Pons (tissue), 1 donor: Measurements from ENCODE around the gene HTR1A.

Source experiments
- DNase-seq: peaks from one replicate; pipeline ENCODE4 v3.0.0-alpha.2; 2016; ENCODE audit warnings: low spot score

The HTR1A gene

DNA sequence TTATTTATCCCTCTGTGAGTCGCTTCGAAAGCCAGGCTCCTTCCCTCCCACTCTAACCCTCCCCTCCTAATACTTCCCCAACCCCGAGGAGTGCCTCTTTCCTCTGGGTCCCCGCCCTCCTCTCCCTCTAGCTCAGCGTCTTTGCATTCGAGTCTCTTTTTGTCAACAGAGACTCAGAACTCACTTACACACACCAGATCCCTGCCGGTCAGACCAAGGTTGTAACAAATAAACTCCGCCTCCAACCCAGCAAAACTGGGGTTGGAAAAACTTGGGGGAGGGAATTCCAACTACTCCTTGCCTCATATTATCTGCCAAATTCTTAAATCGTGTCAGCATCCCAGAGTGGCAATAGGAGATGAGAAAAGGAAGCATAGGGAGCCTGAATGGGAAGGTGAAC is at the start of gene HTR1A:
Gene HTR1A, minus strand, starts transcription at position 167 of the 400 bp plus-strand sequence. CDS start 726 bp downstream, outside the sequence.
- no peak for DNase-seq

DNA sequence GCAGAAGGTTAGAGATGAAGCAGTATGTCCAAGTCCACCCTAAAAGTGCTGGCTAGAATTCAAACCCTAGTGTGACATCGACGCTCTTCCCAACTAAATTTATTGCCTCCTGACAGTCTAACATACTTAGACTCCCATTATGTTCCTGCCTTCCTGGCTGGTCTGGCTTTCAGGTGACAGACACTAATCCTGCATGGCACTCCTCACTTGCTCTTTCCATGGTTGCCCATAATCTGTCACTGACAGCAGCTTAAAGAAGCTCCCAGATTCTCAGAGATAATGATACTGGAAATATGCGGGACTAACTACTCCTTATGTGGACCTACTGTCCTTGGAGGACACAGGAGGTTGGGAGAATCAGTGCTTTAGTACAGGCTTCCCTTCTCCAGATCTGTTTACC is 41.7 kb upstream of the HTR1A start:
- no peak for DNase-seq

DNA sequence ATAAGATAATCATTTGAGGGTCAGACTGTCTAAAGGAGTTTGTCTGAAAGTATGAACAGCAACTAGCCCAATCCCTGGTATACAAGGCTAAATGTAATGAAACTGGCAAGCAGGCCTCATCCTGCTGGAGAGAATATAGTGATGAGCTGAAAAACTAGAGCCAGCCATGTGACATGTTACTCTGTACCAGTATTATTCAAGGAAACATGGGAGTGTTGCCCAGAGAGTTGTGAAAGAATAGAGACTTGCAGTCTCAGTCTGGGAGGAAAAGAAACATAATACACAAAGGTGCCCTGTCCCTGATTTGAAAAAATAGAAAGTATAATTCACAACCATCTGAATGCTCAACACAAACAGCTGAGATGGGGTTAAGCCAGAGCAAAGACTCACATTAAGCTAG is 37.9 kb upstream of the HTR1A start:
- peak; percentile 88 for DNase-seq

GRCh38 chr5:63987053-63987452 is 24.8 kb upstream of the HTR1A start:
- DNase-seq = no peak

DNA sequence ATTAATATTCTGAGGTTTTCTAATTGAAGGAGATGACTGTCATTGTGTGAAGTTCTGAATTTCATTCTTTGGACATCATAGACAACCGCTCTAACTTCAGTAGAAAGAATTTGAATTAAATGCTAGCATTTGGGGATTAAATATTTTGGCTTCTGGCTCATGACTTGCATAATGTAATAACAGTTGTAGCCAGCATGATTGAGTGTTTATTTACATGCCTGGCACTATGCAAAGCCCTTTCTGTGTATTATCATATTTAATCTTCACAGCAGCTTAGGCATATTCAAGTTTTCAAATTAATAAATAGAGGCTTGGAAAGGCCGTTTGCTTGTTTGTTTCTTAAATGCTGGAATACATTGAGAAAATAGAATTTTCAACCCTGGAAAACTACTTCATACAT is 19.6 kb upstream of the HTR1A start:
- DNase-seq = no peak

- peak; percentile 23 for DNase-seq
Measured at GRCh38 chr5:63963926-63964325, 1.7 kb upstream of the HTR1A start.

- DNase-seq = peak; percentile 86
Measured at GRCh38 chr5:63963080-63963735, 963 bp upstream of the HTR1A start.

GRCh38 chr5:63961598-63962161 is 565 bp downstream of the HTR1A start:
- no peak for DNase-seq

DNA sequence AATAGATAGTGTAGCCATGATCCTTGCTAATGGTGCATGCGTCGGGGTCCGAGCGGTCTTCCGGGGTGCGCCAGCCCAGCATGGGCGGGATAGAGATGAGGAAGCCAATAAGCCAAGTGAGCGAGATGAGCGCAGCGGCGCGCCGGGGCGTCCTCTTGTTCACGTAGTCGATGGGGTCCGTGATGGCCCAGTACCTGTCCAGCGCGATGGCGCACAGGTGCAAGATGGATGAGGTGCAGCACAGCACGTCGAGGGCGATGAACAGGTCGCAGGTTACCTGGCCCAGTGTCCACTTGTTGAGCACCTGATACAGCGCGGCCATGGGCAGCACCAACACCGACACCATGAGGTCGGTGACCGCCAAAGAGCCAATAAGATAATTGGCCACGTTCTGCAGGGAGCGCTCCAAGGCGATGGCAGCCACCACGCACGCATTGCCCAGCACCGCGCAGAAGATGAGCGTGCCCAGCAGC is 1.1 kb downstream of the HTR1A start:
- no peak for DNase-seq

DNA sequence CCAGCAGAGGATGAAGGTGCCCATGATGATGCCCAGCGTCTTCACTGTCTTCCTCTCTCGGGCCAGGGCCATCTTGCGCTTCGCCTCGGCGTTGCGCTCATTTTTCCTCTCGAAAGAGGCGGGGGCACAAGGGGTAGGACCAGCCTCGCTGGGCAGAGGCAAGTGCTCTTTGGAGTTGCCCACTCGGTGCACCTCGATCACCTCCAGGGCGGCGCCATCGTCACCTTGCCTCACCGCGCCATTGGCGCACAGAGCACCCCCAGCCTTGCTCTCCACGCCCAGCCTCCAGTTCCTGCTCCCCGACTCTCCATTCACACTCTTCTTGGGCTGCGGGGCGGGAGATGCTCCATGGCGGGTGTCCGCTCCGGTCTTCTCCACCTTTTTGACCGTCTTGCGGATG is 1.6 kb downstream of the HTR1A start:
- no peak for DNase-seq

DNA sequence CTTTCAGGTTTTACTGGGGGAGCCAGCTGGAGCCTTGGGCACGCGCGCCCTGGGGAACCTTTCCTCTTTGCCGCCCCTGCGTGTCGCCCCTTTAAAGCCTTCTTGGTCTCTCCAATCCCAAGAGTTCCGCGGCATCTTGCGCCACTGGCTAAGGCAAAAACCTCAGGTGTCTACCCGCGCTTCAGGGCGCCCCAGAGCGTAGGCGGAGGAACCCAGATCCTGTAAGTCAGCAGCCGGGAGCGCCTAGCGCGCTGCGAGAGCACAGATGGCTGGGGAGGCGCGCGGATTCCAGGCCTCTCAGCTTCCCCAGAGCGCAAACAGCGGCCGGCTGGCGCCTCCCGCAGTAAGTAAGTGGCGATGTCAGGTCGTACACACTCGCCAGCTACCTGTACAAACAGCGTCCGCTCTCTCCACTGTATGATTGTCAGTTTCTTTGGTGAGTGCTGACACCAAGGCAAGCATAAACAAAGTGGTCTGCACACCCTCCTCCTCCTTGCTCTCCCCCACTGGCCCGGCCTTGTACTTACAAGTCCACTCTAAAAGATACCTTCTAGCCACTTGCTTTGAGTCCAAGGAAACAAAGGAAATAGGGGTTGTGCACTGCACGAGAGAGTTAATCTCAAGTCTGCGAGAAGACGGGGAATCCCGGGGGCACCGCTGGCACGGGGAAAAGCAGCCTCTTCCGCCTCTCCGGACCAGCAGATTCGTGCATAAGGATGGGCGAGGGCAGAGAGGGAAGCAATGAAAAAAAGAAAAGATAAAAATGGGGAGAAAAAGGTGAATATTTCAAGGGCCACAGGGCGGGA is 2.9 kb downstream of the HTR1A start:
- DNase-seq = peak; percentile 38

DNA sequence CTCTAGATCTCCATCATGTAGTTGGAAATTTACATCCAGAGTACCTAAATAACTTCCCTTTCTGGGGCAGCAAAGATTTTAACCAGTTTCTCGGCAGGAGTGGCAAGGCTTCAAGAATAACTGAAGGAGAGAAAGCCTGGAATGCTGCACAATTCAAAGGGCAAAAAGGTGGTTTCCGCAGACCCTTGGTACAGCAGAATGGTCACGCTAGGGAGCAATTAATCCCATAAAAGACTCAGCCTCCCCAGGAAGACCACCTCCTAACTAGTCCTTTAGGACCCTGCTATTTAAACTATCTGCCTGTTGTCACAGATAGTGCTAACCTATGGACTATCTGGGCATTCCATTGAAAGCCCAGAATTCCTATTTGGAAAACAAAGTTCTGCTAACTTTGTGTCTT is 3.6 kb downstream of the HTR1A start:
- no peak for DNase-seq

- DNase-seq = no peak
Measured at GRCh38 chr5:63957617-63958016, 4.6 kb downstream of the HTR1A start.

DNA sequence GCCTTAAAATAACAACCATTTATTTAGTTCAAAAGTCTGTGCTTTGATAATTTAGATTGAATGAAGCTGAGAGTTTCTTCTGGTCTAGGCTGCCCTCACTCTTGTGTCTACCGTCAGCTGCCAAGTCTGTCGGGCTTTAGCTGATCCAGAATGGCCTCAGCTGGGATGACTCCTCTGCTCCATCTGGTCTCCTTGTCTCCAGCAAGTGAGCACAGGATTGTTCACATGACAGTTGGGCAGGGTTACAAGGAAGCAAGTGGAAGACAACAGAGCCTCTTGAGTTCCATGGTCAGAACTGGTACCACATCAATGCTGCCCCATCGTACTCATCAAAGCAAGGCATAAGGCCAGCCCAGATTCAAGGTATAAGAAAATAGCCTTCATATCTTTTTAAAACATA is 9.0 kb downstream of the HTR1A start:
- no peak for DNase-seq

- DNase-seq = no peak
Measured at GRCh38 chr5:63935103-63935502, 27.1 kb downstream of the HTR1A start.

- DNase-seq = peak; percentile 13
Measured at GRCh38 chr5:63931836-63932235, 30.4 kb downstream of the HTR1A start.

DNA sequence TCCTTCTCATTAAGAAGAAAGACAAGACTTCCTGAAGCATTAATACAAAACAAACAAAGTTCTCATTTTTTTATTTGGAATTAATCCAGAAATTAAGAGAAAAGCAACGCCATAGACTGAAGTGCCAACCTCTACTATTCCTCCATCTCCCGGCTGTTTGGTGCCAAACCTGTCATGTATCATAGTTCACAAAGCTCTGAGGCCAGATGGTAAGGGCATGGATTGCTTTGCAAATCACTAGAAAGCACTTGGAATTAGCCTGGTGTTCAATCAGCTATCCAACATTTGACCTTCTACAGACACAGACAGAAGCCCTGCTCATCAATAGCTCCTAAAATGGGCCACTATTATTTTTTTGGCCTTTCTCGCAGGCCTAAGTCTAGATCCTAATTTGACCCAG is 33.8 kb downstream of the HTR1A start:
- DNase-seq = peak; percentile 6

DNA sequence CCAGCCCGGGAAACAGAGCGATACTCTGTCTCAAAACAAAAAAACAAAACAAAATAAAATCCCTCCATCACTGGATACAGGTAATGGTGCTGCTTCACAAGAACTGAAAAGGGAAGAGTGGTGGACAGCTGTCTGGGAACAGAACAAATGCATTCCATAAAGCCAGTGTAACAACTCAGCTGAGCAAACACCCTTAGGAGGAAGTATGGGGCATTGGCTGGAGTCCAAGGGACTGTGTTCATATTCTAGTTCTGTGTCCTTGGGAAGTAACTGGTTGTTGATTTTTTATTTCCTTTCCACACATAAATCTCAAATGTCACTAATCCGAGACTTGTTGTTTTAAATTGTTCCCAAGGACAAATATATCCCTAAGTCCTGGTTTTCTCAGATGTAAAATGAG is 38.3 kb downstream of the HTR1A start:
- DNase-seq = no peak

DNA sequence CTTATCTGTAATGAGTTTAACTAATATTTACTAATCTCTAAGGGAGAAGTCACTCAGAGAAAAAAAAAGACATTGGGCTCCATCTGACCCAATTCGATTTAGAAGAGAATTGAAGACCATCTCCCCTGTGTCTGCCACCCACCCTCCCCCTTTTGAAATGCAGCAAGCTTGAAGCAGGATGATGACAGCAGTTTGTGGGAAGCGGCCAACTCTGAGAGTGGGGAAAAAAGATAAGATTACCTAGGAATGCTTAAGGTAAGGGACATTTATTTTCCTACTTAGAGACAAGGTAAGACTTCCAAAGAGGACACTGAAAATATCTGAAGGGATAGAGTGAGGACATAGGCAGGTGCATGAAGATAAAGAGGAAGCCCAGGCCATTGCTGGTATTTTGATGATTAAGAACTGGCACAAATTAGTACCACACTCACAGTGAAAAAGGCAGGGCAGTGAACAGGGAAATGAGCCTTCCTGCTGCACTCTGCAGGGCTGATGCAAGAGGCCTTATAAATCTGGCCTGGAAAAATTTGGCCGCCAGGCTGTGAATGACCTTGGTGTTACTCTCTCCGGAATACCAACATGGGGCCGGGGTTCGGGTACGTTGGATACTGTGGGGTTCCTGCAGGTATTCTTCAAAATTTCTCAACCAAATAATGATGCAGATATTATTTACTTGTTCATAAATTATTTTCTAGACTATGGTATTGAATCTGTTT is 42.3 kb downstream of the HTR1A start:
- DNase-seq = no peak

DNA sequence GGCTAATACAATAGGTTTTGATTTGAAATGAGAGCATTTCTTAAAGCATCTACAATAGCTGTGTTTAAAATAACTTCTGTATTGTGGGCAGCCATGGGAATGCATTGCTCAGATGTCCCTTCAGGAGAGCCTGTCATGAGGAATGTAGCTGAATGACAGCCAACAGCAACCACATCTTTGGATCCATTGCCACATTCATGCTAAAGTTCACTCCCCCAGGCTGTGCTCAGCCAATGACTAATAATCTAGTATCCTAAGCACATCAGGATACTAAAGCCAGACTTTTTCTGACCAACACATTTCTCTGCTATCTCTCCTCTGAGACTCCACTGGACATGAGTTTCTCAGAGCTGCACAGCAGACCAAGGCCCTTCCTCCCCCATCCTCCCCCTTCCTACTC is 45.5 kb downstream of the HTR1A start:
- DNase-seq = no peak

GRCh38 chr5:63911871-63912270 is 50.4 kb downstream of the HTR1A start:
- DNase-seq = no peak
